Brain pericyte (primary cell): ENCODE results near the gene KCNMA1.

Experiments
- DNase-seq: peaks from one replicate; pipeline ENCODE4 v3.0.0-alpha.2; 2012; ENCODE audit warnings: low read depth, low spot score

KCNMA1 gene

DNA sequence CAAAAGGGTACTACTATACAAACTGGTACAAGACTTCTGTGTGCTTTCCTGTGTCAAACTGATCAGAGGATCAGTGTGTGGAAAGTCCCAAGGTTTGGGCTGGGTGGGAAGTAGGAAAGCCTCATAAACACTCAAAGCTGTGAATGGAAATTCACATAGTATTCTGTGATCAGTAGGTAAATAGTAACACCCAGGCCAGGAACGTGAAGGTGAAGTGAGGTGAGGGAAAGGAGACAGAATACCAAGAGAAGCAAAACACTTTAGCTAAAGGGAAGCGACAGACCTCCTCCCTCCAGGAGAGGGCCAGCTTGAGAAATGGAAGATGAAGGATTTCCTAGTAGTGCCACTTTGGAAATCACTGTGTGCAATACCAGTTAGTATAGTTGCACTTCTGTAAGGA lies 451.9 kb downstream of the KCNMA1 start:
- DNase-seq = no peak

DNA sequence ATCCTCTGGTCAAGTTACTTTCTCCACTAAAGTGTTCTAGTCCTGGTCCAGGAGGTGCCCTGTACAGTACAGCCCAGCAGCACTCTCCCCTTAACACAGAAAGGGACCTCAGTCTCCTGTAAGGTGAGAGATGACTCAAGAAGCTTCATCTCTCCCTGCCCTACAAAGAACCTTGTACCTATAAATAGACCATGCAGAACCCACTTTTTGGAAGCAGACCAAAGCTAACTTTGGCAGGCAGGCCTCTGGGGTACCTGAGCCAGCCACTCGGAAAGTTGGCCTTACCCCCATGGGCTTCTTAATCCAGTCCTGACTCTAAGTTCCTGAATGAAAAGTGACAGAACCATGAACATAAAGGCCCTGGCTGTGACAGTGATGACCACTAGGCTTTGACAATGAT lies 454.8 kb downstream of the KCNMA1 start:
- no peak for DNase-seq

DNA sequence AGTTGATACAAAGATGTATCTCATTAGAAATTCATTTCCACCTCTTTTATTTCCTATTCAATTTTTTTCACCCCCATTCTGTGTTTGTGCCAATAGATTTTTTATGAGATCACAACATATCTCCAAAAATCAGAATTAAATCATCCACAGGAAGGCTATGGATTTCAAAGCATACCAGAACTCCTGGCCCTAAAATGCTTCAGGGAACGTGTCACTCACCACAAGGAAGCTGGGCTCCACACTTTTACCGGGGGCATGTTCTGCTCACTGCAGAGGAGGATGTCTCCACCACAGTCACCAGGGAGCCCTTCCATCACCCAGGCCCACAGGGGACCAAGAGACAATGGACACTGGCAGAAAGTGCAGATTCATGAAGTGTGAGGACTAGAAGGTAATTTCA lies 456.8 kb downstream of the KCNMA1 start:
- DNase-seq = no peak

DNA sequence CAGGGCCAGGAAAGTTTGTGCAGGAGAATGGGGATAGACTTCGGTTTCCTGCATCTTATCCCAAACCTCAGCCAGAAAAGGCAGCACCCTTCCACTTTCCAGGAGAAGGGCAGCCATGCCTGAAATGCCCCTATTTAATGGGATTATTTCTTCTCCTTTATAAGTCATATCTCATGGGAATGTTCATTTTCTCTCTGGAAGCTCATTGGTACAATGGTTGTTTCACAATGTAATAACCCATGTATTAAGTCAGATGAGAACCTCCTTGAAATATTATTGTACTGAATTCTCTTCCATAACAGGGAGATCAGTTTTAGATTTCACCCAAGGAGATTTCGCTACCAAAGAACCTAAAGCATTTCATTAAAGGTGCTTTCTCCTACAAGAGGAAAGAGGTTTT lies 457.5 kb downstream of the KCNMA1 start:
- no peak for DNase-seq

DNA sequence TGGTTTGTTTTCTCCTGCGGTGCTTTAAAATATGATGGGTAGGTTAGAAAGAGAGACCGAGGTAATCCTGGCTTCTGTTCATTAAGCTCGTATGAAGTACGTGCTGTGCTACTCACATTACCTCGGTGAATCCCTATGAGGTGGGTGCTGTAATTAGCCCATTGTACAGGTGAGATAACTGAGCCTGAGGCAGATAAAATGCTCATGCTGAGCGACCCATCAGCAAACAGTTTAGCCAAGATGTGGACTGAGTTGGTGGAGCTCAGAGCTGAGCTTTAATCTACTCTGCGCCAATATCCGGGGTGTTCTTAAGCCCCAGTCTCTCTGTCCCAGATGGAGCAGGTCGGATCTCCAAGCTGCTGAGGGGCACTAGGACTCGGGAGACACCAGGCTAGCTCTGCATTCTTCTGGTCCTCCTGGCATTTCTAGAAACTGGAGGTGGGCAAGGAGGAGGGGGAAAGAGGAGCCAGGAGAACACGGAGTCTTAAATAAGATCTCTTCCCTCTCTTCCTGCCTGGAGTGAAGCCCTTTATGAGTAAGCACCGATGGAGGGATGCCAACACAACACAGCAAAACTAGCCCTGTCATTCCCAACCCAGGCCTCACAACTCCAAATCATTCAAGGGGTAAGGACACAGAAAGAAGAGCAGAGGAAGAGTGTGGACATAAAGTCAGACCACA lies 458.5 kb downstream of the KCNMA1 start:
- no peak for DNase-seq

DNA sequence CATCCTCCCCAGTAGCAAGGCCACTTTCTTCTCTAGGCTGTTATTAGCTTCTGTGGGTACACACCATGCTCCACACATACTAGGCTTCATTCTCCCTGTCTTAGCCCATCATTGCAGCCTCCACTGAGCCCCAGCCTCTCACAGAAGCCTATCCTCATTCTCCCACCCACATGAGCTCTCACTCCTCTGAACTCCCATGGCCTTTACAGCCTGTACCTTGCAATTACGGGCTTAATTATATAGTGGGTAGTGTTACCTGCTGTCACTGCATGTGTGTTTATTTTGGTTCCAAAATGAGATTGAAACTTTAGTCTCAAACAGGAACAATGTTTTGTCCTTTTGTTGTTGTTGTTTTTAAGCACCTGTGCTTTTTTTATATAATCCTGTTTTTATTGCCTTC lies 460.0 kb downstream of the KCNMA1 start:
- DNase-seq = no peak

DNA sequence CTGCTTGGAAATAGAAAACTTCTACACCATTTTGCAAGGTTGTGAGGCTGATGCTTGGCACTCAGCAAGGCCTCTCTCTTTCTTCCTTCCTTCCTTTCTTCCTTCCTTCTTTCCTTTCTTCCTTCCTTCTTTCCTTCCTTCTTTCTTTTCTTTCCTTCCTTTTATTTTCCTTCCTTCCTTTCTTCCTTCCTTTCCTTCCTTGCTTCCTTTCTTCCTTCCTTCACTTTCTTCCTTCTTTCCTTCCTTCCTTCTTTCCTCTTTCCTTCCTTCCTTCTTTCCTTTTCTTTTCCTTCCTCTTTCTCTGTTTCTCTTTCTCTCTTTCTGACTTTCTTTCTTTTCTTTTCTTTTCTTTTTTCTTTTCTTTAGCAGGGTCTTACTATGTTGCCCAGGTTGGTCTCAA lies 460.4 kb downstream of the KCNMA1 start:
- DNase-seq = no peak

DNA sequence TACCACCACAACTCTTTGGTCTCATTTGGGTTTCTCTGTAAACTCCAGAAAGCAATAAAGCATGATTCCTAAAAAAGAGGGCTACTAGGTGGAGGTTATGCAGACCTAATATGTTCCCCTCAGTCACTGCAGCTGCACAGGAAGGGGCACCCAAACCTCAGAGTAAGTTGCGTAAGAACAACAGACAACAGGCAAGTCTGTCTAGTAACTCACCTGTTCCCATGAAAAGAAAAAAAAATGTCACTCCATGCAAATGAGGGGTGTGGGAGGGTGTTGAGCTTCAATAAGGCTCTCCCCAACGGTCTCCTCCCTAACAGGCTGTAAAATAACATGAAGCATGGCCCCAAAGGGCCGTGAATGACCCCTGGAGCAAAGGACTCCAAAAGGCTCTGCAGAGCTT lies 461.4 kb downstream of the KCNMA1 start:
- DNase-seq = no peak

DNA sequence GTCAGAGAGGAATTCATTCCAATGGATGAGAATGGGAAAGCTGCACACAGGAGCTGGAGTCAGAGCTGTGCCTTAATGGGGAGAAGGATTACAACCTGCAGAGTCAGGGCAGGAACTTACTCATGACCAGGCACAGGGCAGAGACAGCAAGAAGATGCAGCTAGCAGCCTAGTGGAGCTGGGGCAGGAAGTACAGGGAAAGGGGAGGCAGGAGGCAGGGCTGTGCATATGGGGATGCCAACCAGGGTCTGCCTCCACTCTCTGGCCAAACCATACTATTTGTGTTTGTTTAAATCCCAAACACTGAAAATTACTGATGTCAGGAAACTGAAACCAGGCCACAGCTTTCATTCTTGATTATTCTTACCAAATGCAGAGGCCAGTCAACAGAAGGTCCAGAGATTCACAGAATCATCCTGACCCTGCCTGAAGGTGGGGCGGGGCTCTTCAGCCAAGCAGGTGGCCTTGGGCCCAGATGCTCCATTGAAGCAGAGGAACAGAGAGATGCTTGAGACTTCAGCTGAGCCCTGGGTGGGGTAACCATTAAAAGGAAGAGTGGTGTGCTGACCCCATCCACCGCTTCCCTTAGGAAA lies 461.9 kb downstream of the KCNMA1 start:
- no peak for DNase-seq

DNA sequence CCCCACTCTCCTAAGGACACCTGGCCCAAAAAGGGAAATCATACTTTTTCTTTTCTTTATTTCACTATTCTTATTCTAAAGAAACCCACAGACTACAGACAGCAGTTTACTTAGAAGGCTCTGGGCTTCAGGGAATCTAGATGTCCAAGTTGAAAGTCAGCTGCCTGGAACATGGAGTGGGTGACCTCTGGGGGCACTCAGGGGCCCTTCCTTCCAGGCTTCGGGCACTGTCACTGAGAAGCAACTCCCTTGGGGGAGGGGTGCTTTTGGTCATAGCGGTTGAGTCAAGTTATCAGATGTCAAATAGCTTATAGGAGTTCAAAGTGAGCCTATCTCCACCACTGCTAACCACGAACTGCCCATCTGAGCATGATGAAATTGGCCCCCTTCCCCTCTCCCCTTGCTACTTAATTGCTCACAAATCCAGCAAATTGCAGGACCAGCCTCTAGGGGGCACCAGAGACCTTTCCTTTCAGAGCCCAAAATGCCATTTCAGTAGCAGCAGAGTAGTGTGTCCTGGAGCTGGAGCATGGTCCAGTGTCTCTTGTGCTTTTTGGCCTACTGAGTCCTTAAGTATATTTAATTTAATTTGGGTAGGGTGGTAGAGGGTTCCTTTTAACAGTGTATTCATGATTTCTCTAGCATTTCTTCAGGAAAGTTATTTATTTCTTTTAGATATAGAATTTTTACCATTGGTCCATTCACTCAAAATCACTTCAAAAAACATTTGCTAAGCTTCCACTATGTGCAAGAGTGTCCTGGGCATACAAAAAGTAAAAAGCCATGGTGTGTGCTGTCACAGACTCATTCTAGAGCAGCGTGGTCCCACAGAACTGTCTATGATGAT lies 463.8 kb downstream of the KCNMA1 start:
- peak; percentile 47 for DNase-seq

DNA sequence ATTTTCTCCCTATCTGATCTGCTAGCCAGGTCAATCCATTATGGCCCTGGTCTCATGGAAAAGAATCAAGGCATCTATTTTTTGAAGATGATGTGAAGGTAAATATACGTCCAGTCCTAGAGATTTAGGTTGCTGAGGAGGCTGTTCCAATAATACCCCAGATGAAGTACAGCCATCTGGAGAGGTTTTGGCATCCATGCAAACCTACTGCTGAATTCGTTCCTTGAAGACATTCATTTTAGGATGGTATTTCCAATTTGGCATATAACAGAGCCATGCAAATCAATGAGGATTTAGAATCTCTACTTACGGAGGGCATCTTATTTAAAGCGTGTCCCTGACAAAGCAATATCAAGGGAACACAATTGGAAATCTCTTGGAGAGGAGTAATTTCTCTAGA lies 465.5 kb downstream of the KCNMA1 start:
- DNase-seq = no peak

DNA sequence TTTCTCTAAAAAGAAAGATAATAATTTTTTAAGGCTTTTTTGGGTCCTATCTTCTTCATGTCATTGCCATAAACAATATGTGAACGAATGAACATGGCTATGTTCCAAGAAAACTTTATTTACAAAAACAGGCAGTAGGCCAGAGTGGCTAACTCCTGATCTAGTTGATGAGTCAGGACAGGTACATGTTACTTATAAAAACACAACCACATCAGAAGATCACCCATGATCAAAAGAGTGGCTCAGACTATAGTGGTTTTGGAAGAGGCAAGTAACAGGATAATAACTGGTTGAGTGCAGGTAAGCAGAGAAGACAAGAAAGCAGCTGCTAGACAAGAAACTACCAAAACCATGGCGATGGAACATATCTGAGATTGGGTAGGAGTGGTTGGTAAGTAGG lies 468.7 kb downstream of the KCNMA1 start:
- DNase-seq = no peak

DNA sequence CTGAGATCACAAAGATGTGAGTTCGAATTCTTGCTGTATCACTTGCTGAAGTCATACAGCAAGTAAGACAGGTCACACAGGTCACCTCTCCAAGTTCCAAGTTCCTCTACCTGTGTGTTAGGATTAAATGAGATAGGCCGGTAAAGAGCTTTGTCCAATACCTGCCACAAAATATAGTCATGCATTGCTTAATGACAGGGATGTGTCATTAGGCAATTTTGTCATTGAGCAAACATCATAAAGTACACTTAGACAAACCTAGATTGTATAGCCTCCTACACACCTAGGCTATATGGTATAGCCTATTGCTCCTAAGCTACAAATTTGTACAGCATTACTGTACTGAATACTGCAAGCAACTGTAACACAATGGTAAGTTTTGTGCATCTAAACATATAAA lies 469.4 kb downstream of the KCNMA1 start:
- no peak for DNase-seq

DNA sequence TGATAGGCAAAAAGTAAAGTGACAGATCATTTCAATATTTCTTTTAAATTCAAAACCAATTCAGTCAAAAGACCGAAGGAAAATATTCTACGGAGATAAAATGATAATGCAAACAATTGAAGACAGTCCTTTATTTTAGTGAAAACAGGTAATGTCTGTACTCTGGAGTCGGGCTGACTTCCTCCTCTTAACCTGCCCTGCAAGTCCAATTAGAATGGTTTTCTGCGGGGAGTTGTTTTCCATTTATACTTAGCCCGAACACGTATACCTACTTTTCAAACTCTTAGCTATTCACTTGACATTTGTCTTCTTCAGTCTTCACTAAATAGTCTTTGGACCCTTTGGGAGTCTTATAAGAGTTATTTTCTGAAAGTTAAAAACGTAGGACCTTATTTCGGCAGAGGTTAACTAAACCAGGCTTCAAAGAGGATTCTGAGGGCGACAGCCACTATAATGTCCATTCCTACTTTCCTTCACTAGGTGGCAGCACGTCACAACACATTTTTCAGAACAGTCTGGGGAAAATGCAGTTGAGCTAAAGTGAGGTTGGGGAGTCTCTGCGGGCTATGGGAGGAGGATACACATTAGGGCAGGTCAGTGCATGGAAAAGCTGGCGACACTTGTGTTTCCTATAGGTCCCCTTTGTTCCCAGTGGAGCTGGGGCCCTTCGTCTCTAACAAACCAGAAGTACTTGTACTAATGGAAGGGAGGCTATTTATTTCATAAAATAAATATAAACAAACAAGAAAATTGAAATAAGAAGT lies 472.0 kb downstream of the KCNMA1 start:
- no peak for DNase-seq

DNA sequence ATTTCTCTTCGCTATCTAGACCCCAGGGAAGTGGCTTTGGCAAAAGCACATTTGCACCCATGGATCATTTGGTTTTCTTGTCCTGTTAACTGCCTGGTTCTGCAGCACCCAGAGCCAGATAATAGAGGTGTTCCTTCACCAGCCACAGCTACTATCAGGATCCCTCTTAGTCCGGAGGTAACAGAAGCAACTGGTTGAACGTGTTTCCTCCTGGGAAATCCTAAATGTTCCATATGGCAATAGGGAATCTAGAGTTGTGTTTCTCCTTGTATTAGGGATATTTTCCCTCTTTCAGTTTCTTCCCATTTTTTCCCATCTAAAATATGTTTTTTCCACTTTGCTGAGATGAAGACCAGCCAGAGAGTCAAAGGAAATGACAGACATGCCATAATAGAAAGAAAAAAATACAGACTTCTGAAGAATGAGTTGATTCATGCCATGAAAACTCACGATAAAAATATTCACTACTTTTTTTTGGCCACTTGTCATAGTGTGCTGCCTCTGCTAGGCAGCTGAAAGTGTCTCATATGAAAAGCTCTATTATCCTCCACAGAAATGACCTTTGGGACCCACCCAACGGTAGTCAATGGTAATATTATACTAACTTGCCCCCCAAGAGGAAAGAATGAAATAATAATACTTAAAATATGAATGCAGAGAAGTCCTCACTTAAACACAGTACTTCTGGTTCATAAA lies 472.8 kb downstream of the KCNMA1 start:
- DNase-seq = no peak

DNA sequence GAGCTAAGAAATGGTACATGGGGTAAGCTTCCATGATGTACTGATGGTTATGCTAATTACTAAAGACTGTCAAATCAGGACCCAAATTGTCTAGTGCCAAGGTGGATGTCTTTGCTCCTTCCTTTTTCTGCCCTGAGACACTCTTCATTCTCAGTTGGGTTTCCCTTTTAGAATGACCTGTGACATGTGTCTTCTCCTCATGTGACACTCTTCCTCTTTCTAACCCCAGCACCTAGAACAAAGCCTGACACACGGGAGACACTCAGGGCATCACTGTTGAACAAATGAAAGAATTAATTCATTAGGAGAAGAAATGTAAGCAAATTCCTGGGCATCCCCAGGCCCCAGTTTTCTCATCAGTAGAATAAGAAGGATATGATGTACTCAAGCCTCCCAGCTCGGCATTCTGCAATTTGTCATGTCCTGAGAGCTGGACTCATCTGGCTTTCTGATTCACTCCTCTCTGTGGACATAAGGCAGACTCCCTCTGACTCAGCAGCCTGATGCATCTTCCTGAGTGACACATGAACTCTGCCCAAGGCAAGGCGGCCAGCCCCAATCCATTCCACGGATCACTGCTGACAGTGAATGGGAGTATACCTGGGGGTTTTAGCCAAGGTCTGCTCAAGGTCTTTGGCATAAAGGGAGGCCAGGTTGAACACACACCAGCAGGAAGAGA lies 473.8 kb downstream of the KCNMA1 start:
- peak; percentile 77 for DNase-seq

DNA sequence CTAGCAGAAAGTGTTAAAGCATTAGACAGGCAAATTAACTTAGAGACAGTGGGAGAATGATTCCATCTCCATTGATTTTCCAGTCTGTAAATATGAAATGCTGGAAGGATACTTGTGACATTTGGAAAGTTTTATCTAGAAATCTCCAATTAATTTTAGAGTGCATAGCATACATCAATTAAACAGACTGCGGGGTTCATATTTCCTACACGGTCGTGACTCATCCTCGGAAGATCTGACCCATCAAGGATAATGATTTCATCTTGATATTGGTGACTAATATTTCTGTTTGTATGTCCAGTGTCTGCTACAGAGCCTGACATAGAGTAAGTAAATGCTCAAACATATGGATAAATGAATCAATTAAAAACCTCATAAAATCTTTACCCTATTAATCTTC lies 474.9 kb downstream of the KCNMA1 start:
- no peak for DNase-seq

DNA sequence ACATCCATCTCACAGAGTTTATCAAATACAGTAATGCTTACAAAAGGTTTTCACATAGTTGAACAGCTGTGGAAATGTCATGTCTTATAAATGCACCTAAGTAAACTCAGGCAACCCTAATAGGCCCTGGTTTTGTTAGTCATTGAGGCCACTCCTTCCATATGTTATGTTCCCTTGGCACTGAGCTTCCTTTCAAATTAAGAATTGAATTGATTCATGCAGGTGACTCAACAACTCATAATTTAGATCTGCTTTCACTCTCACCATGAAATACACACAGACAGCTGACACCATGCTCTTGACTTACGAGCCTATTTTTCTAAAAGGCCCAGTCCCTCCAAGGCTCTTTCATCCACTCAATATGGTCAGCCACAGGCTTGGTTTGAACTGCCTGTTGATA lies 476.9 kb downstream of the KCNMA1 start:
- no peak for DNase-seq

DNA sequence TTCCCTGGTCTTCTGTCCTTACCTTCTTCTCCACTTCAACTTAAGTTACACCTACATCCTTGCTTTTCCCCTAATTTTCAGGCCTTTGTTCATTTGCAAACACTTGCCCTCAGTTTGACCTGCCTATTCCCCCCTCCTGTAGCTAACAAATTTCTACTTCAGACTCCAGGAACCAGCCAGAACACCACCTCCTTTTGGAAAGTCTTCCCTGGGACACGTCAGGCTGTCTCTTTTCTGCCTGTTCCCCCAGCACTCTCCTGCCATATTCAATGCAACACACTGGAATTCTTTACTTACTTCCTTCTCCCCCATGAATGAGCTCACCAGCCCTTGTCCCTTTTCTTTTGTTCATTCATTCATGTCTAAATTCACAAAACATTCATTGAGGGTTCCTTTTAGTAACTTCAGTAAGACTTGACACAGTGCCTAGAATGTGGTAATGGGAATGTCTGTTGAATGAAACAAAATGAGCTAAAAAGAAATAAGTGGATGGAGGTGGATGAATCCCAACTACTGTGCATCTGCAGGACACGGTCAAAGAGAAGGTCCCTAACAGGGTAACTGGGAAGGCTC lies 478.0 kb downstream of the KCNMA1 start:
- DNase-seq = no peak

DNA sequence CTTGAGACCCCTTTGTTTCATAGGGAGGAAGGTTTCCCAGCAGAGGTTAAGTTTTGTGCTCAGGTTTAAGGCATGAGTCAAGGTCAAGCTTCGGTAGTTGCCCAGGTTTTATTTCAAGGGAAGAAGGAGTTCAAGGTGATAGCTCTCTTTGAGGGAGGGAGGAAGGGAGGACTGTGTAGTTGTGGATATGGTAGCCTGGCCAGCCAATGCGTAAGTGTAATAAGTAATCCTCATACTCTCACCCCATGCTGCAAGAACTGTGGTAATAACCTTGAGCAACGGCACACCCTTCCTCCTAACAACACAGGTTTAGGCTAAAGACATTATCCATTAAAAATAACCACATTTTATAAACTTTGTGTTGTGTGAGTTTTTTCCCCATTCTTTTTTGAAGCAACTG lies 478.9 kb downstream of the KCNMA1 start:
- DNase-seq = no peak
